GM06990 (cell line): ENCODE measurements around the gene TTPAL.

ENCODE experiments used
- DNase-seq: peaks from one replicate; pipeline ENCODE4 v3.0.0-alpha.2; 2011; ENCODE audit not compliant: insufficient read length; ENCODE audit errors: extremely low read depth
- H3K27me3 ChIP-seq: replicated peaks from 2 replicates; pipeline ENCODE4 v1.6.0; 2011; ENCODE audit warnings: low read length; ENCODE audit not compliant: control insufficient read depth, insufficient read depth
- H3K36me3 ChIP-seq: 2 replicates; pipeline ENCODE4 v1.5.1; 2011; ENCODE audit warnings: low read length; ENCODE audit not compliant: control insufficient read depth, insufficient read depth
- H3K4me3 ChIP-seq: replicated peaks from 2 replicates; pipeline ENCODE4 v1.5.1; 2011; ENCODE audit warnings: low read depth, mild to moderate bottlenecking, control low read depth, low read length
- CTCF ChIP-seq: IDR thresholded peaks from 2 replicates; pipeline ENCODE4 v1.5.1; 2011; ENCODE audit warnings: low read length, control low read depth, mild to moderate bottlenecking, inconsistent platforms; ENCODE audit not compliant: insufficient read depth, poor library complexity, severe bottlenecking

The TTPAL gene

GRCh38 chr20:44494681-44495080, 19.0 kb downstream of the TTPAL start:
- no peak overlapping the region for H3K4me3 ChIP-seq
- H3K27me3 ChIP-seq, result no peaks in the 10 kb centered on the region
- TF ChIP-seq CTCF, result no peak
- H3K36me3 ChIP-seq, result peaks cover 13% of the 10 kb centered on the region
- DNase-seq, result no peak

GRCh38 chr20:44495257-44495656, 19.6 kb downstream of the TTPAL start:
- peaks cover 15% of the 10 kb centered on the region for H3K36me3 ChIP-seq
- H3K27me3 ChIP-seq, result no peaks in the 10 kb centered on the region
- DNase-seq, result no peak

GRCh38 chr20:44495802-44496481, 20.3 kb downstream of the TTPAL start:
- DNase-seq, result no peak
- peaks cover 18% of the 10 kb centered on the region for H3K36me3 ChIP-seq
- H3K4me3 ChIP-seq, result no peak overlapping the region
- no peak for TF ChIP-seq CTCF
- H3K27me3 ChIP-seq, result no peaks in the 10 kb centered on the region

More at GRCh38 chr20:44495257-44495656, 19.6 kb downstream of the TTPAL start:
- H3K4me3 ChIP-seq, result no peak overlapping the region
- no peak for TF ChIP-seq CTCF

- DNase-seq, result no peak
- no peak for TF ChIP-seq CTCF
- H3K36me3 ChIP-seq, result peaks cover 22% of the 10 kb centered on the region
- no peak overlapping the region for H3K4me3 ChIP-seq
- no peaks in the 10 kb centered on the region for H3K27me3 ChIP-seq
Observed at GRCh38 chr20:44496976-44497375, 21.3 kb downstream of the TTPAL start.

GRCh38 chr20:44497761-44498160, 22.1 kb downstream of the TTPAL start:
- Histone ChIP-seq H3K27me3 (no peaks in the 10 kb centered on the region), H3K36me3 (peaks cover 22% of the 10 kb centered on the region)

More at GRCh38 chr20:44497761-44498160, 22.1 kb downstream of the TTPAL start:
- no peak for DNase-seq
- no peak overlapping the region for H3K4me3 ChIP-seq
- no peak for TF ChIP-seq CTCF
